GM23338 (cell line): ENCODE data around the gene UPK2. TPM values are rescaled to one million over a fixed set of nuclear protein-coding genes. Genes with fewer than 3 reads are reported as not detected.

ENCODE experiments used
- ATAC-seq: fragments of 200-7000 bp; cut with Tn5 transposase; 3 replicates; pipeline ENCODE4 v1.9.1; 2020
- DNase-seq: peaks from one replicate; pipeline ENCODE4 v3.0.0-alpha.2; 2015; ENCODE audit warnings: low spot score
- H2AFZ ChIP-seq: fragments of 200-600 bp; sonication (generic); 2 replicates; pipeline ENCODE4 v1.8.0; 2016; ENCODE audit warnings: antibody characterized with exemption, mild to moderate bottlenecking, moderate library complexity
- H3F3A ChIP-seq: fragments of 200-600 bp; sonication (generic); replicated peaks from 2 replicates; pipeline ENCODE4 v1.8.0; 2017; ENCODE audit warnings: antibody characterized with exemption, mixed run types, low read depth
- H3K27ac ChIP-seq: fragments of 200-600 bp; sonication (generic); 2 replicates; pipeline ENCODE4 v1.6.1; 2016; ENCODE audit warnings: low read depth
- H3K27me3 ChIP-seq: fragments of 200-600 bp; sonication (generic); 2 replicates; pipeline ENCODE4 v1.8.0; 2016; ENCODE audit warnings: mild to moderate bottlenecking, mixed run types, moderate library complexity; ENCODE audit not compliant: insufficient read depth
- H3K36me3 ChIP-seq: fragments of 200-600 bp; sonication (generic); 2 replicates; pipeline ENCODE4 v1.8.0; 2016; ENCODE audit warnings: mild to moderate bottlenecking; ENCODE audit not compliant: insufficient read depth
- H3K4me1 ChIP-seq: fragments of 200-600 bp; sonication (generic); 2 replicates; pipeline ENCODE4 v1.8.0; 2016; ENCODE audit warnings: mild to moderate bottlenecking, moderate library complexity; ENCODE audit not compliant: insufficient read depth
- H3K4me2 ChIP-seq: fragments of 200-600 bp; sonication (generic); 2 replicates; pipeline ENCODE4 v1.7.1; 2017; ENCODE audit warnings: mixed run types
- H3K4me3 ChIP-seq: fragments of 200-600 bp; sonication (generic); 2 replicates; pipeline ENCODE4 v1.6.1; 2016; ENCODE audit warnings: mixed run types
- H3K79me2 ChIP-seq: fragments of 200-600 bp; sonication (generic); replicated peaks from 2 replicates; pipeline ENCODE4 v1.8.0; 2017; ENCODE audit warnings: mild to moderate bottlenecking; ENCODE audit not compliant: insufficient read depth
- H3K9me2 ChIP-seq: fragments of 200-600 bp; sonication (generic); 2 replicates; pipeline ENCODE4 v1.8.0; 2017; ENCODE audit not compliant: insufficient read depth
- H4K20me1 ChIP-seq: fragments of 200-600 bp; sonication (generic); replicated peaks from 2 replicates; pipeline ENCODE4 v1.8.0; 2017; ENCODE audit warnings: mild to moderate bottlenecking; ENCODE audit not compliant: insufficient read depth
- H3K27ac Mint-ChIP-seq: 2 replicates; pipeline ENCODE4 v1.8.0; 2020; ENCODE audit warnings: inconsistent platforms, mild to moderate bottlenecking, moderate library complexity, mixed read lengths
- H3K27me3 Mint-ChIP-seq: 3 replicates; pipeline ENCODE4 v1.8.0; 2022; ENCODE audit warnings: low read depth, mild to moderate bottlenecking, moderate library complexity, mixed read lengths, inconsistent platforms; ENCODE audit not compliant: insufficient read depth, poor library complexity
- H3K36me3 Mint-ChIP-seq: 3 replicates; pipeline ENCODE4 v1.8.0; 2021; ENCODE audit warnings: low read depth, mild to moderate bottlenecking, inconsistent platforms, moderate library complexity, mixed read lengths
- H3K4me1 Mint-ChIP-seq: 3 replicates; pipeline ENCODE4 v1.8.0; 2020; ENCODE audit warnings: mild to moderate bottlenecking, inconsistent platforms, mixed read lengths
- H3K4me3 Mint-ChIP-seq: 3 replicates; pipeline ENCODE4 v1.8.0; 2021; ENCODE audit warnings: moderate library complexity, mild to moderate bottlenecking, inconsistent platforms, mixed read lengths
- H3K9me3 Mint-ChIP-seq: 3 replicates; pipeline ENCODE4 v1.8.0; 2020; ENCODE audit warnings: moderate library complexity, mild to moderate bottlenecking, inconsistent platforms, mixed read lengths
- CREB1 ChIP-seq: fragments of 250-450 bp; sonication (Bioruptor Pico); IDR thresholded peaks from 2 replicates; pipeline ENCODE4 v1.5.0; 2020; ENCODE audit warnings: low read depth, mild to moderate bottlenecking, moderate library complexity
- ETS1 ChIP-seq: IDR thresholded peaks from 2 replicates; pipeline ENCODE4 v1.6.1; 2016; ENCODE audit warnings: antibody characterized with exemption
- EZH2 ChIP-seq: fragments of 200-600 bp; sonication (generic); IDR thresholded peaks from one replicate; pipeline ENCODE4 v1.8.0; 2017; ENCODE audit warnings: antibody characterized with exemption, mild to moderate bottlenecking, low read depth; ENCODE audit not compliant: unreplicated experiment
- EZH2phosphoT487 ChIP-seq: fragments of 200-600 bp; sonication (generic); IDR thresholded peaks from one replicate; pipeline ENCODE4 v1.8.1; 2018; ENCODE audit warnings: antibody characterized with exemption; ENCODE audit not compliant: unreplicated experiment
- JUNB ChIP-seq: IDR thresholded peaks from one replicate; pipeline ENCODE4 v1.6.1; 2016; ENCODE audit warnings: antibody characterized with exemption; ENCODE audit not compliant: unreplicated experiment
- NANOG ChIP-seq: IDR thresholded peaks from 2 replicates; pipeline ENCODE4 v1.6.1; 2016; ENCODE audit warnings: antibody characterized with exemption, borderline replicate concordance
- POLR2AphosphoS5 ChIP-seq: IDR thresholded peaks from 2 replicates; pipeline ENCODE4 v1.6.1; 2016; ENCODE audit warnings: antibody characterized with exemption, low read depth
- STAT1 ChIP-seq: IDR thresholded peaks from one replicate; pipeline ENCODE4 v1.6.1; 2016; ENCODE audit warnings: antibody characterized with exemption; ENCODE audit not compliant: unreplicated experiment
- ZNF114 ChIP-seq: fragments of 250-450 bp; sonication (Bioruptor Pico); IDR thresholded peaks from 2 replicates; pipeline ENCODE4 v1.5.0; 2020; ENCODE audit warnings: mild to moderate bottlenecking, moderate library complexity
- ZNF331 ChIP-seq: fragments of 250-450 bp; sonication (Bioruptor Pico); IDR thresholded peaks from 2 replicates; pipeline ENCODE4 v1.5.0; 2020; ENCODE audit warnings: low read depth, mild to moderate bottlenecking, moderate library complexity
- polyA plus RNA-seq: library from polyadenylated mRNA; unstranded; fragments of >200 nt; fragmentation: Nextera tagmentation; extraction: Ambion mirVana; gene quantifications from 2 replicates; pipeline ENCODE4 v1.2.1, GENCODE V29; 2016
- total RNA-seq: library from RNA; depleted of rRNA; stranded (reverse); fragments of >200 nt; shearing (Covaris generic); gene quantifications from 2 replicates; pipeline ENCODE4 v1.2.3, GENCODE V29; 2014
- TF ChIP-seq, protein P1 (sequence below), 2 experiments: fragments of 200-600 bp in 1 of 2; sonication (generic) in 1 of 2; conservative IDR thresholded peaks; 2 replicates each; pipeline versions ENCODE4 v1.5.1 to v1.6.1; 2016 to 2017; ENCODE audit warnings: antibody characterized with exemption in 2 of 2, low read depth in 2 of 2, mild to moderate bottlenecking in 2 of 2, moderate library complexity in 1 of 2
- TF ChIP-seq, protein P2 (sequence below): fragments of 250-450 bp; sonication (Bioruptor Pico); IDR thresholded peaks from 2 replicates; pipeline ENCODE4 v1.5.0; 2020; ENCODE audit warnings: mild to moderate bottlenecking, moderate library complexity
- TF ChIP-seq, protein P3 (sequence below): IDR thresholded peaks from one replicate; pipeline ENCODE4 v1.6.1; 2018; ENCODE audit warnings: antibody characterized with exemption; ENCODE audit not compliant: unreplicated experiment

Gene UPK2
- total and polyA plus RNA-seq, 2 experiments from 2014 or later = 0.74 TPM; not detected in 1

- Mint-ChIP-seq H3K4me3 (peak overlapping the region; percentile 67), H3K4me1 (peaks cover 88% of the 10 kb centered on the region), H3K27ac (peak overlapping the region; percentile 97), H3K36me3 (peaks cover 2% of the 10 kb centered on the region; the same call in 2 of the 3 replicates), H3K9me3 (no peaks in the 10 kb centered on the region), H3K27me3 (peaks cover 32% of the 10 kb centered on the region)
- ATAC-seq (no peak), DNase-seq (no peak)
- Histone ChIP-seq H3K27me3 (no peaks in the 10 kb centered on the region), H3K4me3 (peak overlapping the region; percentile 35; the same call in 1 of the 2 replicates), H3F3A (peaks cover 27% of the 10 kb centered on the region), H3K79me2 (peaks cover 79% of the 10 kb centered on the region), H3K9me2 (no peaks in the 10 kb centered on the region), H3K27ac (peak overlapping the region; percentile 97), H3K4me2 (peak overlapping the region; percentile 66), H2AFZ (no peak overlapping the region), H4K20me1 (no peaks in the 10 kb centered on the region), H3K4me1 (peaks cover 86% of the 10 kb centered on the region), H3K36me3 (no peaks in the 10 kb centered on the region)
- TF ChIP-seq CREB1 (CRISPR knock-in tag) (no peak), ZNF114 (no peak), STAT1 (no peak), EZH2 (no peak), EZH2phosphoT487 (no peak), JUNB (no peak), POLR2AphosphoS5 (no peak), ZNF331 (CRISPR knock-in tag) (no peak), NANOG (no peak), ETS1 (no peak)
- TF ChIP-seq, protein P1, sequence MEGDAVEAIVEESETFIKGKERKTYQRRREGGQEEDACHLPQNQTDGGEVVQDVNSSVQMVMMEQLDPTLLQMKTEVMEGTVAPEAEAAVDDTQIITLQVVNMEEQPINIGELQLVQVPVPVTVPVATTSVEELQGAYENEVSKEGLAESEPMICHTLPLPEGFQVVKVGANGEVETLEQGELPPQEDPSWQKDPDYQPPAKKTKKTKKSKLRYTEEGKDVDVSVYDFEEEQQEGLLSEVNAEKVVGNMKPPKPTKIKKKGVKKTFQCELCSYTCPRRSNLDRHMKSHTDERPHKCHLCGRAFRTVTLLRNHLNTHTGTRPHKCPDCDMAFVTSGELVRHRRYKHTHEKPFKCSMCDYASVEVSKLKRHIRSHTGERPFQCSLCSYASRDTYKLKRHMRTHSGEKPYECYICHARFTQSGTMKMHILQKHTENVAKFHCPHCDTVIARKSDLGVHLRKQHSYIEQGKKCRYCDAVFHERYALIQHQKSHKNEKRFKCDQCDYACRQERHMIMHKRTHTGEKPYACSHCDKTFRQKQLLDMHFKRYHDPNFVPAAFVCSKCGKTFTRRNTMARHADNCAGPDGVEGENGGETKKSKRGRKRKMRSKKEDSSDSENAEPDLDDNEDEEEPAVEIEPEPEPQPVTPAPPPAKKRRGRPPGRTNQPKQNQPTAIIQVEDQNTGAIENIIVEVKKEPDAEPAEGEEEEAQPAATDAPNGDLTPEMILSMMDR (conservative IDR thresholded peaks at IDR 0.05; ENCODE audit: low read depth in 2 of 2) = no peak
- TF ChIP-seq, protein P2, sequence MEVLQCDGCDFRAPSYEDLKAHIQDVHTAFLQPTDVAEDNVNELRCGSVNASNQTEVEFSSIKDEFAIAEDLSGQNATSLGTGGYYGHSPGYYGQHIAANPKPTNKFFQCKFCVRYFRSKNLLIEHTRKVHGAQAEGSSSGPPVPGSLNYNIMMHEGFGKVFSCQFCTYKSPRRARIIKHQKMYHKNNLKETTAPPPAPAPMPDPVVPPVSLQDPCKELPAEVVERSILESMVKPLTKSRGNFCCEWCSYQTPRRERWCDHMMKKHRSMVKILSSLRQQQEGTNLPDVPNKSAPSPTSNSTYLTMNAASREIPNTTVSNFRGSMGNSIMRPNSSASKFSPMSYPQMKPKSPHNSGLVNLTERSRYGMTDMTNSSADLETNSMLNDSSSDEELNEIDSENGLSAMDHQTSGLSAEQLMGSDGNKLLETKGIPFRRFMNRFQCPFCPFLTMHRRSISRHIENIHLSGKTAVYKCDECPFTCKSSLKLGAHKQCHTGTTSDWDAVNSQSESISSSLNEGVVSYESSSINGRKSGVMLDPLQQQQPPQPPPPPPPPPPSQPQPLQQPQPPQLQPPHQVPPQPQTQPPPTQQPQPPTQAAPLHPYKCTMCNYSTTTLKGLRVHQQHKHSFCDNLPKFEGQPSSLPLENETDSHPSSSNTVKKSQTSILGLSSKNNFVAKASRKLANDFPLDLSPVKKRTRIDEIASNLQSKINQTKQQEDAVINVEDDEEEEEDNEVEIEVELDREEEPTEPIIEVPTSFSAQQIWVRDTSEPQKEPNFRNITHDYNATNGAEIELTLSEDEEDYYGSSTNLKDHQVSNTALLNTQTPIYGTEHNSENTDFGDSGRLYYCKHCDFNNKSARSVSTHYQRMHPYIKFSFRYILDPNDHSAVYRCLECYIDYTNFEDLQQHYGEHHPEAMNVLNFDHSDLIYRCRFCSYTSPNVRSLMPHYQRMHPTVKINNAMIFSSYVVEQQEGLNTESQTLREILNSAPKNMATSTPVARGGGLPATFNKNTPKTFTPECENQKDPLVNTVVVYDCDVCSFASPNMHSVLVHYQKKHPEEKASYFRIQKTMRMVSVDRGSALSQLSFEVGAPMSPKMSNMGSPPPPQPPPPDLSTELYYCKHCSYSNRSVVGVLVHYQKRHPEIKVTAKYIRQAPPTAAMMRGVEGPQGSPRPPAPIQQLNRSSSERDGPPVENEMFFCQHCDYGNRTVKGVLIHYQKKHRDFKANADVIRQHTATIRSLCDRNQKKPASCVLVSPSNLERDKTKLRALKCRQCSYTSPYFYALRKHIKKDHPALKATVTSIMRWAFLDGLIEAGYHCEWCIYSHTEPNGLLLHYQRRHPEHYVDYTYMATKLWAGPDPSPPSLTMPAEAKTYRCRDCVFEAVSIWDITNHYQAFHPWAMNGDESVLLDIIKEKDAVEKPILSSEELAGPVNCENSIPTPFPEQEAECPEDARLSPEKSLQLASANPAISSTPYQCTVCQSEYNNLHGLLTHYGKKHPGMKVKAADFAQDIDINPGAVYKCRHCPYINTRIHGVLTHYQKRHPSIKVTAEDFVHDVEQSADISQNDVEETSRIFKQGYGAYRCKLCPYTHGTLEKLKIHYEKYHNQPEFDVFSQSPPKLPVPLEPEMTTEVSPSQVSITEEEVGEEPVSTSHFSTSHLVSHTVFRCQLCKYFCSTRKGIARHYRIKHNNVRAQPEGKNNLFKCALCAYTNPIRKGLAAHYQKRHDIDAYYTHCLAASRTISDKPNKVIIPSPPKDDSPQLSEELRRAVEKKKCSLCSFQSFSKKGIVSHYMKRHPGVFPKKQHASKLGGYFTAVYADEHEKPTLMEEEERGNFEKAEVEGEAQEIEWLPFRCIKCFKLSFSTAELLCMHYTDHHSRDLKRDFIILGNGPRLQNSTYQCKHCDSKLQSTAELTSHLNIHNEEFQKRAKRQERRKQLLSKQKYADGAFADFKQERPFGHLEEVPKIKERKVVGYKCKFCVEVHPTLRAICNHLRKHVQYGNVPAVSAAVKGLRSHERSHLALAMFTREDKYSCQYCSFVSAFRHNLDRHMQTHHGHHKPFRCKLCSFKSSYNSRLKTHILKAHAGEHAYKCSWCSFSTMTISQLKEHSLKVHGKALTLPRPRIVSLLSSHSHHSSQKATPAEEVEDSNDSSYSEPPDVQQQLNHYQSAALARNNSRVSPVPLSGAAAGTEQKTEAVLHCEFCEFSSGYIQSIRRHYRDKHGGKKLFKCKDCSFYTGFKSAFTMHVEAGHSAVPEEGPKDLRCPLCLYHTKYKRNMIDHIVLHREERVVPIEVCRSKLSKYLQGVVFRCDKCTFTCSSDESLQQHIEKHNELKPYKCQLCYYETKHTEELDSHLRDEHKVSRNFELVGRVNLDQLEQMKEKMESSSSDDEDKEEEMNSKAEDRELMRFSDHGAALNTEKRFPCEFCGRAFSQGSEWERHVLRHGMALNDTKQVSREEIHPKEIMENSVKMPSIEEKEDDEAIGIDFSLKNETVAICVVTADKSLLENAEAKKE (CRISPR knock-in tag) = no peak
- TF ChIP-seq, protein P3, sequence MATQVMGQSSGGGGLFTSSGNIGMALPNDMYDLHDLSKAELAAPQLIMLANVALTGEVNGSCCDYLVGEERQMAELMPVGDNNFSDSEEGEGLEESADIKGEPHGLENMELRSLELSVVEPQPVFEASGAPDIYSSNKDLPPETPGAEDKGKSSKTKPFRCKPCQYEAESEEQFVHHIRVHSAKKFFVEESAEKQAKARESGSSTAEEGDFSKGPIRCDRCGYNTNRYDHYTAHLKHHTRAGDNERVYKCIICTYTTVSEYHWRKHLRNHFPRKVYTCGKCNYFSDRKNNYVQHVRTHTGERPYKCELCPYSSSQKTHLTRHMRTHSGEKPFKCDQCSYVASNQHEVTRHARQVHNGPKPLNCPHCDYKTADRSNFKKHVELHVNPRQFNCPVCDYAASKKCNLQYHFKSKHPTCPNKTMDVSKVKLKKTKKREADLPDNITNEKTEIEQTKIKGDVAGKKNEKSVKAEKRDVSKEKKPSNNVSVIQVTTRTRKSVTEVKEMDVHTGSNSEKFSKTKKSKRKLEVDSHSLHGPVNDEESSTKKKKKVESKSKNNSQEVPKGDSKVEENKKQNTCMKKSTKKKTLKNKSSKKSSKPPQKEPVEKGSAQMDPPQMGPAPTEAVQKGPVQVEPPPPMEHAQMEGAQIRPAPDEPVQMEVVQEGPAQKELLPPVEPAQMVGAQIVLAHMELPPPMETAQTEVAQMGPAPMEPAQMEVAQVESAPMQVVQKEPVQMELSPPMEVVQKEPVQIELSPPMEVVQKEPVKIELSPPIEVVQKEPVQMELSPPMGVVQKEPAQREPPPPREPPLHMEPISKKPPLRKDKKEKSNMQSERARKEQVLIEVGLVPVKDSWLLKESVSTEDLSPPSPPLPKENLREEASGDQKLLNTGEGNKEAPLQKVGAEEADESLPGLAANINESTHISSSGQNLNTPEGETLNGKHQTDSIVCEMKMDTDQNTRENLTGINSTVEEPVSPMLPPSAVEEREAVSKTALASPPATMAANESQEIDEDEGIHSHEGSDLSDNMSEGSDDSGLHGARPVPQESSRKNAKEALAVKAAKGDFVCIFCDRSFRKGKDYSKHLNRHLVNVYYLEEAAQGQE = no peak
Observed at GRCh38 chr11:118915941-118916841, 39.9 kb upstream of the UPK2 start.
